Liver (tissue), 9 donors: ENCODE results near the gene GRSF1. TPM values are rescaled to one million over a fixed set of nuclear protein-coding genes. Genes with fewer than 3 reads are reported as not detected.

Source experiments
- DNase-seq: peaks from one replicate; pipeline ENCODE4 v3.0.0-alpha.2; 2017; ENCODE audit warnings: low spot score
- H3K27ac ChIP-seq, 2 donors: one replicate each; pipeline ENCODE4 v1.7.0; 2013; ENCODE audit warnings: inconsistent platforms in 2 of 2, low read length in 2 of 2, control low read depth in 1 of 2, low read depth in 1 of 2, mild to moderate bottlenecking in 1 of 2
- H3K27me3 ChIP-seq, 4 donors: one replicate each; pipeline versions ENCODE4 v1.6.1 to v1.7.0; 2013; ENCODE audit warnings: low read length in 3 of 4, inconsistent platforms in 1 of 4, mild to moderate bottlenecking in 1 of 4, moderate library complexity in 1 of 4; ENCODE audit not compliant: control insufficient read depth in 4 of 4, insufficient read depth in 4 of 4
- H3K36me3 ChIP-seq, 4 donors: one replicate each; pipeline versions ENCODE4 v1.6.1 to v1.7.0; 2013; ENCODE audit warnings: low read length in 3 of 4, mild to moderate bottlenecking in 3 of 4, low read depth in 1 of 4, moderate library complexity in 1 of 4; ENCODE audit not compliant: control insufficient read depth in 4 of 4, insufficient read depth in 3 of 4
- H3K4me1 ChIP-seq, 4 donors: one replicate each; pipeline versions ENCODE4 v1.6.1 to v1.7.0; 2013; ENCODE audit warnings: low read length in 3 of 4, mild to moderate bottlenecking in 3 of 4, moderate library complexity in 1 of 4; ENCODE audit not compliant: control insufficient read depth in 4 of 4, insufficient read depth in 4 of 4
- H3K4me3 ChIP-seq, 3 donors: one replicate each; pipeline versions ENCODE4 v1.6.1 to v1.7.0; 2013; ENCODE audit warnings: low read length in 3 of 3, control low read depth in 1 of 3, low read depth in 1 of 3, mild to moderate bottlenecking in 1 of 3
- H3K9ac ChIP-seq, 2 donors: one replicate each; pipeline ENCODE4 v1.7.0; 2013; ENCODE audit warnings: low read length in 2 of 2, mild to moderate bottlenecking in 2 of 2, moderate library complexity in 2 of 2, control low read depth in 1 of 2, low read depth in 1 of 2
- H3K9me3 ChIP-seq, 4 donors: one replicate each; pipeline versions ENCODE4 v1.6.1 to v1.7.0; 2013; ENCODE audit warnings: low read length in 3 of 4; ENCODE audit not compliant: control insufficient read depth in 4 of 4
- ATF3 ChIP-seq: IDR thresholded peaks from 2 replicates; pipeline ENCODE4 v1.6.1; 2016; ENCODE audit warnings: antibody characterized with exemption
- CTCF ChIP-seq: fragments of 150-350 bp; IDR thresholded peaks from 2 replicates; pipeline ENCODE4 v1.5.1; 2017; ENCODE audit warnings: improper control_type of control experiment, low read depth, low read length; ENCODE audit not compliant: missing input control
- EGR1 ChIP-seq, 2 donors: IDR thresholded peaks; 2 replicates each; pipeline ENCODE4 v1.6.1; 2016 to 2018; ENCODE audit warnings: antibody characterized with exemption in 2 of 2, low read depth in 2 of 2
- FOXA1 ChIP-seq: IDR thresholded peaks from 2 replicates; pipeline ENCODE4 v1.6.1; 2016; ENCODE audit warnings: antibody characterized with exemption
- GABPA ChIP-seq, 2 donors: IDR thresholded peaks in 1 of 2; conservative IDR thresholded peaks in 1 of 2; 2 replicates each; pipeline ENCODE4 v1.6.1; 2016; ENCODE audit warnings: antibody characterized with exemption in 2 of 2, mild to moderate bottlenecking in 1 of 2, moderate library complexity in 1 of 2
- HNF4A ChIP-seq, 2 donors: conservative IDR thresholded peaks; 2 replicates each; pipeline ENCODE4 v1.6.1; 2016; ENCODE audit warnings: antibody characterized with exemption in 2 of 2, mild to moderate bottlenecking in 2 of 2
- HNF4G ChIP-seq: IDR thresholded peaks from 2 replicates; pipeline ENCODE4 v1.6.1; 2016; ENCODE audit warnings: antibody characterized with exemption
- JUND ChIP-seq, 2 donors: IDR thresholded peaks; 2 replicates each; pipeline ENCODE4 v1.6.1; 2016; ENCODE audit warnings: antibody characterized with exemption in 2 of 2
- MAX ChIP-seq: IDR thresholded peaks from 2 replicates; pipeline ENCODE4 v1.6.1; 2016; ENCODE audit warnings: antibody characterized with exemption
- NR2F2 ChIP-seq: IDR thresholded peaks from 2 replicates; pipeline ENCODE4 v1.6.1; 2016; ENCODE audit warnings: antibody characterized with exemption
- RAD21 ChIP-seq, 2 donors: IDR thresholded peaks; 2 replicates each; pipeline ENCODE4 v1.6.1; 2016; ENCODE audit warnings: antibody characterized with exemption in 2 of 2, mild to moderate bottlenecking in 2 of 2
- RXRA ChIP-seq, 2 donors: IDR thresholded peaks; 2 replicates each; pipeline ENCODE4 v1.6.1; 2017 to 2018; ENCODE audit warnings: antibody characterized with exemption in 2 of 2, mild to moderate bottlenecking in 1 of 2
- TAF1 ChIP-seq: conservative IDR thresholded peaks from 2 replicates; pipeline ENCODE4 v1.6.1; 2016; ENCODE audit warnings: antibody characterized with exemption, mild to moderate bottlenecking
- YY1 ChIP-seq: IDR thresholded peaks from 2 replicates; pipeline ENCODE4 v1.6.1; 2016; ENCODE audit warnings: antibody characterized with exemption, mild to moderate bottlenecking
- ZBTB33 ChIP-seq: IDR thresholded peaks from 2 replicates; pipeline ENCODE4 v1.6.1; 2016; ENCODE audit warnings: antibody characterized with exemption
- WGBS: extraction: QIAGEN DNeasy Blood & Tissue Kit; methylation state at CpG from one replicate; pipeline ENCODE4 v1.1.7; 2013; 5-methylcytosine and 5-hydroxymethylcytosine counted together
- polyA plus RNA-seq, 2 donors: library from polyadenylated mRNA; stranded (reverse) in 1 of 2; unstranded in 1 of 2; fragments of 200-250 nt in 1 of 2; fragments of >200 nt in 1 of 2; fragmentation: Nextera tagmentation in 1 of 2; extraction: Ambion mirVana in 1 of 2; gene quantifications; one replicate each; pipeline versions ENCODE4 v1.2.1 to v1.2.3, GENCODE V29; 2013 to 2015
- total RNA-seq, 2 donors: library from RNA; depleted of rRNA; stranded (reverse); fragments of >200 nt; gene quantifications; one replicate each; pipeline ENCODE4 v1.2.3, GENCODE V29; 2014
- donor health status: healthy.
- donor health status: healthy.
- donor health status: healthy.
- donor health status: healthy.
- donor health status: healthy.

GRSF1 gene
- total and polyA plus RNA-seq, 4 donors: 22.5 to 30.4 (median 28.0) TPM

- Histone ChIP-seq H3K36me3 (peaks cover 1 to 14% (median 6%) of the 10 kb centered on the region in 4 donors), H3K27ac (peak overlapping the region in 1 of 2 donors; percentile 81), H3K9ac (peak overlapping the region; percentile 81 to 93), H3K9me3 (no peaks in the 10 kb centered on the region), H3K4me3 (peak overlapping the region; percentile 68 to 99 (median 83)), H3K27me3 (no peaks in the 10 kb centered on the region), H3K4me1 (peaks cover 4 to 14% (median 5%) of the 10 kb centered on the region in 4 donors)
- DNase-seq: no peak
- no peak for TF ChIP-seq JUND (IDR thresholded peaks at IDR 0.05)
- no peak for TF ChIP-seq YY1
- TF ChIP-seq EGR1 (IDR thresholded peaks at IDR 0.05; ENCODE audit: low read depth in 2 of 2): no peak
- TF ChIP-seq MAX: no peak
- no peak for TF ChIP-seq GABPA (IDR thresholded peaks at IDR 0.05 in 1 of 2, conservative IDR thresholded peaks at IDR 0.05 in 1 of 2)
- TF ChIP-seq RAD21 (IDR thresholded peaks at IDR 0.05): no peak
- TF ChIP-seq RXRA (IDR thresholded peaks at IDR 0.05): no peak
- 38% methylated on average over 4 of the region's 4 CpGs for WGBS
These were observed 1.5 kb downstream of the GRSF1 start for GRCh38 chr4:70838204-70838603.

- DNase-seq: no peak
- no peak overlapping the region for H3K4me3 ChIP-seq
- peaks cover 4 to 14% (median 5%) of the 10 kb centered on the region in 4 donors for H3K4me1 ChIP-seq
- no peak for TF ChIP-seq HNF4G
- no peak for TF ChIP-seq HNF4A (conservative IDR thresholded peaks at IDR 0.05)
- no peak for TF ChIP-seq RXRA (IDR thresholded peaks at IDR 0.05)
- TF ChIP-seq ATF3: no peak
- no peak for TF ChIP-seq NR2F2
- no peak for TF ChIP-seq FOXA1
- TF ChIP-seq GABPA (IDR thresholded peaks at IDR 0.05 in 1 of 2, conservative IDR thresholded peaks at IDR 0.05 in 1 of 2): no peak
- TF ChIP-seq JUND (IDR thresholded peaks at IDR 0.05): no peak
- TF ChIP-seq CTCF: no peak
- no peak for TF ChIP-seq MAX
- TF ChIP-seq ZBTB33: no peak
- H3K27me3 ChIP-seq: no peaks in the 10 kb centered on the region
- H3K9me3 ChIP-seq: no peaks in the 10 kb centered on the region
- 71% methylated on average over 2 of the region's 2 CpGs for WGBS
- no peak overlapping the region for H3K9ac ChIP-seq
- no peak overlapping the region for H3K27ac ChIP-seq
- peaks cover 7 to 30% (median 19%) of the 10 kb centered on the region in 4 donors for H3K36me3 ChIP-seq
These were observed 3.6 kb downstream of the GRSF1 start for GRCh38 chr4:70836081-70836480.

GRCh38 chr4:70833675-70834074 lies 6.0 kb downstream of the GRSF1 start:
- Histone ChIP-seq H3K9ac (no peak overlapping the region), H3K36me3 (peaks cover 7 to 43% (median 27%) of the 10 kb centered on the region in 4 donors), H3K9me3 (no peaks in the 10 kb centered on the region)

More at GRCh38 chr4:70833675-70834074, 6.0 kb downstream of the GRSF1 start:
- no peak for DNase-seq
- Histone ChIP-seq H3K4me1 (peaks cover 4 to 13% (median 5%) of the 10 kb centered on the region in 4 donors), H3K4me3 (no peak overlapping the region), H3K27ac (no peak overlapping the region), H3K27me3 (no peaks in the 10 kb centered on the region)
- 93% methylated on average over 1 of the region's 1 CpG for WGBS
- TF ChIP-seq JUND (IDR thresholded peaks at IDR 0.05): no peak
- no peak for TF ChIP-seq TAF1
